PC-3 (cell line): ENCODE measurements around the gene BUB1. TPM values are rescaled to one million over a fixed set of nuclear protein-coding genes. Genes with fewer than 3 reads are reported as not detected.

Experiments used
- ATAC-seq: fragments of 200-7000 bp; cut with Tn5 transposase; 2 replicates; pipeline ENCODE4 v1.9.1; 2020; ENCODE audit warnings: mild to moderate bottlenecking, moderate library complexity
- BruUV-seq: library from RNA; stranded (reverse); fragments of 400-500 nt; replicated peaks from 2 replicates; lab custom pipeline; 2021; lab: Mats Ljungman, UMichigan
- CTCF ChIA-PET: fragments of 300-600 bp; sonication (Branson Sonifier 250); formaldehyde crosslinking; loops from one replicate; lab custom pipeline; 2022; ENCODE audit warnings: antibody characterized with exemption; lab: Charles Lee
- POLR2A ChIA-PET: fragments of 300-600 bp; sonication (Branson Sonifier 250); formaldehyde crosslinking; loops from one replicate; lab custom pipeline; 2022; ENCODE audit warnings: antibody characterized with exemption; ENCODE audit not compliant: unreplicated experiment; lab: Charles Lee
- DNase-seq: peaks from one replicate; pipeline ENCODE4 v3.0.0-alpha.2; 2015
- H2AFZ ChIP-seq: fragments of 300-600 bp; sonication (generic); 2 replicates; pipeline ENCODE4 v1.6.0; 2016; ENCODE audit warnings: antibody characterized with exemption, low read length
- H3F3A ChIP-seq: fragments of 300-600 bp; sonication (generic); one replicate; pipeline ENCODE4 v1.6.0; 2017; ENCODE audit warnings: antibody characterized with exemption, low read length, control low read depth, mild to moderate bottlenecking; ENCODE audit not compliant: unreplicated experiment
- H3K27ac ChIP-seq: fragments of 300-600 bp; sonication (generic); 2 replicates; pipeline ENCODE4 v1.5.1; 2016; ENCODE audit warnings: mild to moderate bottlenecking, low read length
- H3K27me3 ChIP-seq: fragments of 300-600 bp; sonication (generic); 2 replicates; pipeline ENCODE4 v1.6.1; 2016; ENCODE audit warnings: low read length, mixed read lengths
- H3K36me3 ChIP-seq: fragments of 300-600 bp; sonication (generic); 2 replicates; pipeline ENCODE4 v1.6.1; 2016; ENCODE audit warnings: low read depth, mixed run types, low read length, mixed read lengths
- H3K4me1 ChIP-seq: fragments of 300-600 bp; sonication (generic); 2 replicates; pipeline ENCODE4 v1.5.1; 2016; ENCODE audit warnings: low read length; ENCODE audit not compliant: insufficient read depth
- H3K4me2 ChIP-seq: fragments of 300-600 bp; sonication (generic); 2 replicates; pipeline ENCODE4 v1.6.0; 2016; ENCODE audit warnings: low read length
- H3K4me3 ChIP-seq: fragments of 300-600 bp; sonication (generic); 2 replicates; pipeline ENCODE4 v1.5.1; 2016; ENCODE audit warnings: mild to moderate bottlenecking, low read length, mixed read lengths
- H3K79me2 ChIP-seq: fragments of 300-600 bp; sonication (generic); 2 replicates; pipeline ENCODE4 v1.6.1; 2017; ENCODE audit warnings: low read length, mixed read lengths
- H3K9ac ChIP-seq: fragments of 300-600 bp; sonication (generic); 2 replicates; pipeline ENCODE4 v1.6.0; 2016; ENCODE audit warnings: mild to moderate bottlenecking, low read length
- H3K9me2 ChIP-seq: fragments of 300-600 bp; sonication (generic); replicated peaks from 2 replicates; pipeline ENCODE4 v1.6.1; 2016; ENCODE audit warnings: mixed run types, low read length, mixed read lengths
- H3K9me3 ChIP-seq: fragments of 300-600 bp; sonication (generic); 2 replicates; pipeline ENCODE4 v1.6.1; 2016; ENCODE audit warnings: low read length, mixed read lengths
- H4K20me1 ChIP-seq: fragments of 300-600 bp; sonication (generic); 2 replicates; pipeline ENCODE4 v1.6.1; 2016; ENCODE audit warnings: low read length, mixed read lengths
- EZH2 ChIP-seq: fragments of 300-600 bp; sonication (generic); IDR thresholded peaks from one replicate; pipeline ENCODE4 v1.6.1; 2017; ENCODE audit warnings: antibody characterized with exemption, mild to moderate bottlenecking, low read length; ENCODE audit not compliant: unreplicated experiment
- EZH2phosphoT487 ChIP-seq: fragments of 300-600 bp; sonication (generic); IDR thresholded peaks from 2 replicates; pipeline ENCODE4 v1.6.1; 2018; ENCODE audit warnings: mild to moderate bottlenecking, antibody characterized with exemption, low read length, borderline replicate concordance
- intact Hi-C: fragments of 100-400 bp; cut with micrococcal nuclease; formaldehyde crosslinking; loops from 2 replicates; pipeline ENCODE4 v1.9.0; 2023
- total RNA-seq: library from RNA; depleted of rRNA; stranded (reverse); fragments of >200 nt; gene quantifications from 2 replicates; pipeline ENCODE4 v1.2.3, GENCODE V29; 2014
- TF ChIP-seq, protein P1 (sequence below): fragments of 300-600 bp; sonication (generic); conservative IDR thresholded peaks from 2 replicates; pipeline ENCODE4 v1.5.1; 2017; ENCODE audit warnings: antibody characterized with exemption, low read depth, mild to moderate bottlenecking, low read length

Gene BUB1
- total RNA-seq, 1 experiment from 2014 or later, result 89.8 TPM

DNA sequence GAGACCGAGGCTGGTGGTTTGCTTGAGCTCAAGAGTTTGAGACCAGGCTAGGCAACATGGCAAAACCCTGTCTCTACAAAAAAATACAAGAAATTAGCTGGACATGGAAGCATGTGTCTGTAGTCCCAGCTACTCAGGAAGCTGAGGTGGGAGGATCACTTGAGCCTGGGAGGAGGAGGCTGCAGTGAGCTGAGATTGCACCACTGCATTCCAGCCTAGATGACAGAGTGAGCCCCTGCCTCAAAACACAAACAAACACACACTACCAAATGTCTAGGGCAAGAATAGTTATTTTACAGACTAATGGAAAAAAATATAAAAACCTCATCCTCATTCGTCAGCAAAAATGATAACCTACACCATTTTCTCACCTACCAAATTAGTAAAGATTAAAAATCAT, 15.3 kb downstream of the BUB1 start:
- ChIA-PET POLR2A (no interaction called here), CTCF (no interaction called here)
- H3K79me2 ChIP-seq, result peaks cover 8% of the 10 kb centered on the region; the same call in 1 of the 2 replicates
- no peak overlapping the region for H2AFZ ChIP-seq
- no peaks in the 10 kb centered on the region for H3K9me2 ChIP-seq
- H3K4me2 ChIP-seq, result no peak overlapping the region
- no peaks in the 10 kb centered on the region for H3K27me3 ChIP-seq
- H3K4me3 ChIP-seq, result no peak overlapping the region
- no TSS peak for BruUV-seq
- no peak overlapping the region for H3K9ac ChIP-seq
- no peaks in the 10 kb centered on the region for H3K9me3 ChIP-seq
- no peak for ATAC-seq
- no peaks in the 10 kb centered on the region for H3F3A ChIP-seq
- no peak for TF ChIP-seq EZH2
- no peak for TF ChIP-seq EZH2phosphoT487
- TF ChIP-seq, protein P1, sequence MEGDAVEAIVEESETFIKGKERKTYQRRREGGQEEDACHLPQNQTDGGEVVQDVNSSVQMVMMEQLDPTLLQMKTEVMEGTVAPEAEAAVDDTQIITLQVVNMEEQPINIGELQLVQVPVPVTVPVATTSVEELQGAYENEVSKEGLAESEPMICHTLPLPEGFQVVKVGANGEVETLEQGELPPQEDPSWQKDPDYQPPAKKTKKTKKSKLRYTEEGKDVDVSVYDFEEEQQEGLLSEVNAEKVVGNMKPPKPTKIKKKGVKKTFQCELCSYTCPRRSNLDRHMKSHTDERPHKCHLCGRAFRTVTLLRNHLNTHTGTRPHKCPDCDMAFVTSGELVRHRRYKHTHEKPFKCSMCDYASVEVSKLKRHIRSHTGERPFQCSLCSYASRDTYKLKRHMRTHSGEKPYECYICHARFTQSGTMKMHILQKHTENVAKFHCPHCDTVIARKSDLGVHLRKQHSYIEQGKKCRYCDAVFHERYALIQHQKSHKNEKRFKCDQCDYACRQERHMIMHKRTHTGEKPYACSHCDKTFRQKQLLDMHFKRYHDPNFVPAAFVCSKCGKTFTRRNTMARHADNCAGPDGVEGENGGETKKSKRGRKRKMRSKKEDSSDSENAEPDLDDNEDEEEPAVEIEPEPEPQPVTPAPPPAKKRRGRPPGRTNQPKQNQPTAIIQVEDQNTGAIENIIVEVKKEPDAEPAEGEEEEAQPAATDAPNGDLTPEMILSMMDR, result no peak
- peaks cover 72% of the 10 kb centered on the region for H3K36me3 ChIP-seq
- no peak overlapping the region for H3K27ac ChIP-seq
- no peaks in the 10 kb centered on the region for H4K20me1 ChIP-seq
- DNase-seq, result no peak
- no peaks in the 10 kb centered on the region for H3K4me1 ChIP-seq
- intact Hi-C loops, result no loop called here

DNA sequence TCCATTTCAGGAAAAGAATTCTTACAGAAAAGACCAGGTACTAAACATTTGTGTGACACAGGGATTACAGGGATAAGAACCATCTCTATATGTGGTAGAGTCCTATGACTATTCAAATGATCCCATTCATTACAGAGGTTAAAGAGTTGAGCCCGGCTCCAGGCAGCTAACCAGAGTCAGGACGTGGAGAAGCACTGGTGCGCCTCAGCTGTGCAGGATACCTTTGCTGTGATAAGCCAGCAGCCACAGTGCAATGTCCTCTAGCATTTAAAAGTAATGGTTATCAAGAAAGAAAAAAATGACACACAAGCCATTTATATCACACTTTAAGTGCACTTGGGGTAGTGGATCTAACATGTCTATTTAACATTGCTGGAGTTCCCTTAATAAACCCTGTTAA, 17.3 kb downstream of the BUB1 start:
- Histone ChIP-seq H3K79me2 (peaks cover 8% of the 10 kb centered on the region; the same call in 1 of the 2 replicates), H3K27ac (no peak overlapping the region), H3K4me3 (no peak overlapping the region), H4K20me1 (no peaks in the 10 kb centered on the region), H3K9me2 (no peaks in the 10 kb centered on the region), H3K9me3 (no peaks in the 10 kb centered on the region), H3F3A (no peaks in the 10 kb centered on the region), H3K4me1 (no peaks in the 10 kb centered on the region), H3K36me3 (peaks cover 75% of the 10 kb centered on the region), H3K9ac (no peak overlapping the region), H3K27me3 (no peaks in the 10 kb centered on the region), H3K4me2 (no peak overlapping the region), H2AFZ (no peak overlapping the region)
- TF ChIP-seq, protein P1, result no peak
- TF ChIP-seq EZH2, result no peak
- no peak for TF ChIP-seq EZH2phosphoT487
- DNase-seq (no peak), ATAC-seq (no peak)
- CTCF ChIA-PET, result no interaction called here
- BruUV-seq, result no TSS peak
- intact Hi-C loops, result no loop called here
- POLR2A ChIA-PET, result no interaction called here

DNA sequence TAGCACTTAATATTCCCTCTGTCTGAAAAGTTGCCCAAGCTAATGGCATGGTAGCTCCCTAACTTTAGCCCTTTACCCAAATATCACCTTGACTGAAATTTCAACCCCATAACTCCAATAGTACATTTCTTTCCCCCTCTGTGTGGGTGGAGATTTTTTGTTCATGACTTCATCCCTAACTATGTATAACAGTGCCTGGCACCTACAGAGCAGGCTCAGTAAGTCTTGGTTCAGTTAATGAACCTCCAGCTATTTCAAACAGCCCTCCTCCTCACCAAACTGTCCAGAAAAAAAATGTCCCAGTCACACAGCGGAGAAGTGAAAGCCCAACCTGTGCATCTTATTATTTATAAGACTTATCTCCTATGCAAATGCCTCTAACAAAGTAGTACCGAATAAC, 18.6 kb downstream of the BUB1 start:
- ChIA-PET POLR2A (no interaction called here), CTCF (no interaction called here)
- intact Hi-C loops, result no loop called here
- Histone ChIP-seq H3K79me2 (peaks cover under 1% of the 10 kb centered on the region; the same call in 1 of the 2 replicates), H3K4me2 (no peak overlapping the region), H2AFZ (no peak overlapping the region), H3K4me3 (no peak overlapping the region), H3F3A (no peaks in the 10 kb centered on the region), H3K36me3 (peaks cover 84% of the 10 kb centered on the region), H4K20me1 (no peaks in the 10 kb centered on the region), H3K9me3 (no peaks in the 10 kb centered on the region), H3K4me1 (no peaks in the 10 kb centered on the region), H3K9ac (no peak overlapping the region), H3K9me2 (no peaks in the 10 kb centered on the region), H3K27me3 (no peaks in the 10 kb centered on the region), H3K27ac (no peak overlapping the region)
- DNase-seq, result no peak
- ATAC-seq, result no peak
- no TSS peak for BruUV-seq
- no peak for TF ChIP-seq EZH2phosphoT487
- TF ChIP-seq, protein P1, result no peak
- no peak for TF ChIP-seq EZH2
